ENCODE results near the gene SAE1.

SAE1 gene

DNA sequence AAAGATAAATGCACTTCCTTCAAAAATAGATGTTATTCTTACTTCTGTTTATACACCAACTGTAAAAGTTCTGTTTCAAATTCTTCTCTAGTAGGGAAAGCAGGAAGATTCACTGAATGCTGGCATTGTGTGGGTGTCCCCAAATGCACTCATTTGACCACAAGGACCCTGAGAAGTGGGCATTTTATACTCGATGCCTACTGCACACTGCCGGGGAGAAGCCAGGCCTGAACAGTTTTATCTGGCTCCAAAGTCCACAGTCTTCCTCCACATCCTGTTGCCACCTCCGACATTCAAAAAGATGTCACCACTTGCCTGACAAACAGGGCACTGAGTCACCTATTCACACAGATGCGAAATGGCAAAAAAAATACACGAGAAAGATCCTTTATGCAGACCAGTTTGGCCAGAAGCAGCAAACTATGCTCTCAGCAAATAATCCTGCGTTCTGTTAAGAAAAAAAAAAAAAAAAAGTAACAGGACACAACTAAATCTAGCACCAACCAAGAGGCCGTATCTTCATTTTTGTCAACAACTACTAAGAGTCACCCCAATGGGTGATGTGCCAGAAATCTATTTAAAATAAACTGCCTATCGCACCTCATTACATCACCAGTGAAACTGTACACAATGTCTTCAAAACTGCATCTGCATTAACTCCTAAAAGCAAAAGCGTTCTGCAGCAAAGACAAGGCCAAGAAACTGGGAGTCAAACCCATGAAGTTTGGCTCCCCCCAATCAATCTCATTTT is 23.3 kb upstream of the SAE1 start:
- H3K9me3 ChIP-seq (ENCODE audit: low read length): no peaks in the 10 kb centered on the region
- H3K27ac ChIP-seq (ENCODE audit: low read depth, low read length): peak overlapping the region; percentile 100
- peaks cover 60% of the 10 kb centered on the region for H3K4me1 ChIP-seq (ENCODE audit: insufficient read depth, low read length)
- peak overlapping the region in 1 of 2 donors; percentile 5 for H3K4me3 ChIP-seq (ENCODE audit: low read depth in 1 of 2, low read length in 2 of 2)
- peaks cover 5% of the 10 kb centered on the region for H3K36me3 ChIP-seq (ENCODE audit: insufficient read depth, low read length)
- peak overlapping the region; percentile 19 for H3K9ac ChIP-seq (ENCODE audit: low read length)
- no peaks in the 10 kb centered on the region for H3K27me3 ChIP-seq (ENCODE audit: control insufficient read depth in 1 of 2, insufficient read depth in 2 of 2, low read length in 2 of 2)

DNA sequence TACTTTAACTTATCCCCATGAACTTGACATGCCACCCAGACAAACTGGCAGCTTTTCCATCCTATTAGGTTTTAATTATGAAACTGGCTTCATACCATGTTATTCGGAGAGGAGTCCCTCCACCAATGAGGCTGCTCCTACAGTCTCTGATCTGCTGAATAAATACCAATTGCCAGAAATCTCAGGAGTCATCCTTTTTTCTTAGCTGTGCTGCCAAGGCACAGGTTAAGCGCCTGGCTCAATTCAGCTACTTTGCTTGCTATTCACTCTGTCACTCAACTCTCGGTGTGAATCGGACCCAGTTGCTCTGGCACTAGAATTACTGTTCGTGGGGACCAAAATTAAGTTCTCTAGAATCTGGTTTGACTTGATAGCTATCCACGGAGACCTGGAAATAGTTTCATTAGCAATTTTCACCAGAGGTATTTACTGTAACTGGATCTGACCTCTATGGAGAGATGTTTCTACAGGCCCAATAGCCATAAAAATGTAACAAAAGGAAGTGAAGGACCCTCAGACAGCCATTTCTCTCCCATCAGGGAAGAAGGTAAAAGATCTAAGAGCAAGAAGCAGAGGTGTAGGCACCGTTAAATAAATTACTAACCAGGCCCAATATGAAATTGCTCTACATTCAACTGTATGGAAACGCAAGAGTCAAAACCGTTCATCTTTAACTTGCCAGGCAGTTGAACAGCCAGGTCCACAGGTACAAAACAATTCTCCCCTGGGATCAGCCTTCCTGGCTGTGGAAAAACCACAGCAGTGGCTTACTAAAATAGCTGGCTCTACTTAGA is 22.5 kb upstream of the SAE1 start:
- no peak overlapping the region for H3K9ac ChIP-seq (ENCODE audit: low read length)
- no peaks in the 10 kb centered on the region for H3K9me3 ChIP-seq (ENCODE audit: low read length)
- H3K4me3 ChIP-seq (ENCODE audit: low read depth in 1 of 2, low read length in 2 of 2): peak overlapping the region in 1 of 2 donors; percentile 2
- H3K27me3 ChIP-seq (ENCODE audit: control insufficient read depth in 1 of 2, insufficient read depth in 2 of 2, low read length in 2 of 2): no peaks in the 10 kb centered on the region
- H3K36me3 ChIP-seq (ENCODE audit: insufficient read depth, low read length): peaks cover 5% of the 10 kb centered on the region
- H3K27ac ChIP-seq (ENCODE audit: low read depth, low read length): peak overlapping the region; percentile 100
- H3K4me1 ChIP-seq (ENCODE audit: insufficient read depth, low read length): peaks cover 54% of the 10 kb centered on the region

DNA sequence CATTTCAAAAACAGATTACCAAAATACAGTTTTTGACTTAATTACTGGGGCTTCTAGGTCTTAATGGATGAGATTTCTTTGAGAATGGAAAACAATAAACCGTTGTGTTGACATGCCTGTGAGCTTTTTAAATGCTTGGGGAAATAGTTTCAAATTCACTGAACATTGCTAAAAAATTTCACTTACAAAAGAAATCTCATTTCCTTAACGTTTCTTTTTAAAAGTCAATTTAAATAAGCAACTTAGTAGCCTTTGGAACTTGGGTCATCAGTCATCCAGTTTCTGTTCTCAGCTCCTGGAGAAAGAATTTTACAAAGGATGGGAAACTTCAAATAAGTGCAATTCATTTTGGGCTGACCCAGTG is 21.5 kb upstream of the SAE1 start:
- Histone ChIP-seq H3K36me3 (ENCODE audit: insufficient read depth, low read length) (peaks cover 5% of the 10 kb centered on the region), H3K4me1 (ENCODE audit: insufficient read depth, low read length) (peaks cover 58% of the 10 kb centered on the region), H3K27me3 (ENCODE audit: control insufficient read depth in 1 of 2, insufficient read depth in 2 of 2, low read length in 2 of 2) (no peaks in the 10 kb centered on the region), H3K9ac (ENCODE audit: low read length) (no peak overlapping the region), H3K27ac (ENCODE audit: low read depth, low read length) (peak overlapping the region; percentile 100), H3K4me3 (ENCODE audit: low read depth in 1 of 2, low read length in 2 of 2) (no peak overlapping the region), H3K9me3 (ENCODE audit: low read length) (no peaks in the 10 kb centered on the region)

DNA sequence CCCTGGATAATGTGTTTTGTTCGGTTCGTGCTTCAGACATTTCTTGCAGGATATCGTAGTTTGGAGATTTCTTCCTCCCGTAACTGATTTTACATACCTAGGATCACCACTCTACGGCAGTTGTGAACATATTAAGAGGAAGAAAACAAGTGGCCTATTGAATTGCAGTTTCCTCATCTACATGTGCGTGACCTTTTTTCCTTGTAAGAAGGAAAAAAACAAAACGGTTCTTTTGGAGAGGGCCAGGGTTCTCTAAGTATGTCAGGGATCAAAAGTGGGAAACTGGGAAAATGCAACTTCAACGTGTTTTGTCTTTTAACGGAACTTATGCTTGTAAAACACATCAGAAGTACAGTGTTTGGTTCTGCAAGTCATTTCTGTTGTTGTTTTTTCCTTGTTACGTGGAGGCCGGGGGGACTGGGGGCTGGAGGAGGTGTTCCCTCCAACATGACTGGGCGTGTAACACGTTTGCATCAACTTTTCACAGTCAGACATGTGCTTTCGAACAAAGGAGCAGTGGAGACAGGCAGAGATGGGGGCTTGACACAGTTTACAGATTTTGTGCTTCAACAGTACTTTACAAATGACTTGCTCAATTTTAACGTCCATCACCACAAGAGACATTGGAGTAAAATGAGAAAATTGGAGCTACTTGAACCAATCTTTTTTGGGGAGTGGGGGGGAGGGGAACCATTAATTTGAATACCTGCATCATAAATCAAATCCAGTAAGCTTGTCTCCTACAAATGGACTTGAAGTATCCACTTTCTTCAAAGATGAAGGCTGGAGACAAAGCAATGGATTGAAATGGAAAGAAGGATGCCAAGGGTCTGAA is 20.9 kb upstream of the SAE1 start:
- H3K9ac ChIP-seq (ENCODE audit: low read length): peak overlapping the region; percentile 99
- H3K27ac ChIP-seq (ENCODE audit: low read depth, low read length): peak overlapping the region; percentile 100
- H3K9me3 ChIP-seq (ENCODE audit: low read length): no peaks in the 10 kb centered on the region
- H3K36me3 ChIP-seq (ENCODE audit: insufficient read depth, low read length): peaks cover 5% of the 10 kb centered on the region
- H3K27me3 ChIP-seq (ENCODE audit: control insufficient read depth in 1 of 2, insufficient read depth in 2 of 2, low read length in 2 of 2): no peaks in the 10 kb centered on the region
- H3K4me3 ChIP-seq (ENCODE audit: low read depth in 1 of 2, low read length in 2 of 2): peak overlapping the region; percentile 84
- peaks cover 56% of the 10 kb centered on the region for H3K4me1 ChIP-seq (ENCODE audit: insufficient read depth, low read length)

DNA sequence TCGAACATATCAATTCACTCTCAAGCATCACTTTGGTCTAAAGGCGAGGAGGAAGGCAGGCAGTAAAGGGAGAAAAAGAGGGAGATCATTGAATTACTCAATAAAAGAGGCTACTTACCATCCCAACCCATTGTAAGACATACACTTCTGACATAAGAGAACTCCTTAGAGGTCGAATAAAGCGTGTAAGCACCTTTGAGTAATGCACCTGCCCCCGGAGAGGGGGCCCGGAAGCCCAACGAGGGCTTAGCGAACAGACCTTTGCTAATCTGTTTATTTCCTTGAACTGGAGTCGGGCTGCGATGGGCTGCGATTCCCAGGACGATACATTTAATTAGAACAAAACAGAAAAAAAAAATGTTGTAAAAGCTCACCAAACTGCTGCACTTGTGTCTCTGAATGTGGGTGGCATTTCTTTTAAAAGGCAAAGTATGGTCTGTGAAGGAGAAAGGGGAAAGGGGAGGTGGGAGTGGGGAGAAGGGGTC is 20.1 kb upstream of the SAE1 start:
- H3K4me1 ChIP-seq (ENCODE audit: insufficient read depth, low read length): peaks cover 48% of the 10 kb centered on the region
- peaks cover 5% of the 10 kb centered on the region for H3K36me3 ChIP-seq (ENCODE audit: insufficient read depth, low read length)
- no peaks in the 10 kb centered on the region for H3K27me3 ChIP-seq (ENCODE audit: control insufficient read depth in 1 of 2, insufficient read depth in 2 of 2, low read length in 2 of 2)
- peak overlapping the region; percentile 84 for H3K4me3 ChIP-seq (ENCODE audit: low read depth in 1 of 2, low read length in 2 of 2)
- peak overlapping the region; percentile 99 for H3K9ac ChIP-seq (ENCODE audit: low read length)
- no peaks in the 10 kb centered on the region for H3K9me3 ChIP-seq (ENCODE audit: low read length)
- peak overlapping the region; percentile 100 for H3K27ac ChIP-seq (ENCODE audit: low read depth, low read length)

DNA sequence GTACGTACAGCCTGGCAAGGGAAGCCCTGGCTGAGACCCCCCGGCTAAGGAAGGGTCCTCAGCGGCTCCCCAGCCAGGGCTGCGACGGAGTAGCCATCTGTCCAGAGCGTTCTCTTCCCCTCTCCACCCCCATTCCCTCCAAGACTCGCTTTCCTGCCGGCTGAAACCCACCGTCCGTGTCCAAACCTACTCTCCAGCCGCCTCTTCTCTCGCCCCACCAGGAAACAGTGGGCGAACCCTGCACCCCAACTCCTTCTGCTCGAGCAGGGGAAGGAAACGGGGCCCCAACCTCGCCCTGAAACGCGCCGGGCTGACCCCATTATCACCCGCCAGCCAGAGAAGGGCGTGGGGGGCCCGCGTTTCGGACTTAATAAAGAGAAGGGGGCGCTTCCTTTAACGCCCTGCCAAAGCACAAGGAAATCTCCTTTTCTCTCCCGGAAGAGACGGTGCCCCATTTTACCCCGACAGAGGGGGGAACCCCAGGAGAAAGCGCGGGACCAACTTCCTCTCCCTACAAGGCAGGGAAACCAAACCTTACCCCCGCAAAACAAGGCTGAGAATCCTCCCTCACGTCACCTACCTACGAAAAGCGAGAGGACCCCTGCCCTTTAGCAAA is 19.5 kb upstream of the SAE1 start:
- Histone ChIP-seq H3K9me3 (ENCODE audit: low read length) (no peaks in the 10 kb centered on the region), H3K27ac (ENCODE audit: low read depth, low read length) (peak overlapping the region; percentile 100), H3K9ac (ENCODE audit: low read length) (peak overlapping the region; percentile 99), H3K4me1 (ENCODE audit: insufficient read depth, low read length) (peaks cover 43% of the 10 kb centered on the region), H3K27me3 (ENCODE audit: control insufficient read depth in 1 of 2, insufficient read depth in 2 of 2, low read length in 2 of 2) (no peaks in the 10 kb centered on the region), H3K36me3 (ENCODE audit: insufficient read depth, low read length) (peaks cover 5% of the 10 kb centered on the region), H3K4me3 (ENCODE audit: low read depth in 1 of 2, low read length in 2 of 2) (peak overlapping the region; percentile 84)

DNA sequence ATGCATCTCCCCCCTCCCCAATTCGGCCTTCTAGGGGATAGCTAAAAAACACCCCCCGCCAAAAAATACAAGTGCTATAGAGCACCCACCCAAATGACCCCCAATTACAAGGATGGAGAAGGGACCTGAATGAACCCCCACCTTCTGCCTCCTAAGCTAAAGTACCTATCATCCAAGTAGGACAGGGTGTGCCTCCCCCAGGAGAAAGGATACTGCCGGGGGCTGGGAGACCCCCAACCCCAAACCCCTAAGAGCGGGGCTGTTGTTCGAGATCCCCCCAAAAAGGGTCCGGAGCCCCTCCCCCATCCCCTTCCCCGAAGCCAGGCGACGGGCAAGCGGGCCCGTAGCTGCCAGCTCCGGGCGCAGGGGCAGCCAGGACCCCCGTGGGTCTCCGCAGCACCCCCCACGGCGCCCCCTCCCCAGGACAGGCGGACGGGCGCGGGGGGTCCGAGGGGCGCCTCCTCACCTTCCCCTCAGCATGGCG is 18.9 kb upstream of the SAE1 start:
- H3K27ac ChIP-seq (ENCODE audit: low read depth, low read length): peak overlapping the region; percentile 100
- H3K4me1 ChIP-seq (ENCODE audit: insufficient read depth, low read length): peaks cover 37% of the 10 kb centered on the region
- H3K27me3 ChIP-seq (ENCODE audit: control insufficient read depth in 1 of 2, insufficient read depth in 2 of 2, low read length in 2 of 2): no peaks in the 10 kb centered on the region
- peak overlapping the region; percentile 99 for H3K9ac ChIP-seq (ENCODE audit: low read length)
- H3K4me3 ChIP-seq (ENCODE audit: low read depth in 1 of 2, low read length in 2 of 2): peak overlapping the region; percentile 84
- H3K9me3 ChIP-seq (ENCODE audit: low read length): no peaks in the 10 kb centered on the region
- H3K36me3 ChIP-seq (ENCODE audit: insufficient read depth, low read length): peaks cover 5% of the 10 kb centered on the region

DNA sequence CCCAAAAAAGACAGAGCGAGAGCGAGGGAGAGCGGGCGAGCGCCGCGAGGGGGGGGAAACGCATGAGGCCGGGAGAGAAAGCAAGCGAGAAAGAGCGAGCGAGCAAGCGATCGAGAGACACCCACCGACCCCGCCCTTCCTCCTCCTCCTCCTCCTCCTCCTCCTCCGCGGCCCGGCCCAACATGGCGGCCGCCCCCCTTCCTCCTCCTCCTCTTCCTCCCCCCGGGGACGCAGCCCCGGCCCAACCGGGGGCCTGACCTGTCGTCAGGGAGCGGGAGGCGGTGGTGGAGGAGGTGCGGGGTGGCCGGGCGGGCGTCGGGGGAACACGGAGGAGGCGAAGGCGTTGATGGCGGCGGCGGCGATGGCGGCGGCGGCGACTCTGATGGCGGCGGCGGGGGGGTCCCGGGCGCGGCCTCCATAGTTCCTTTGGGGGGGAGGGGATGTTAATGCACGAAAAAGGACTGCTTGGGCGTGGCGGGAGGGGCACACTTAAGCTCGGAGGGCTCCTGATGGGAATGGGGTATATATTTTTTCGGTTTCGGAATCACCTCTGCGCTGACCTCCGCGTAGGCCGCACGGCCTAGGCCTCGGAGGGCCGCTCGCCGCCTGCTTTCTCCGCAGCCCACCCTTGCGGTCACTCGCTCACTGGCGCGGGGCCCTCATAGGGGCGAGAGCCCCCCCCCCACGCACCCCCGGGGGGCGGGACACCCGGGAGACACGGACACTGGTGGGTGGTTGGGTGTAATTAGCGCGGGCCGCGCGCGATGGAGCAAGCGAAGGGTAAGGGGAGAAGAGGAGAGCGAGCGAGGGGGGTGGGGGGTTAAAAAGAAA is 18.3 kb upstream of the SAE1 start:
- no peaks in the 10 kb centered on the region for H3K9me3 ChIP-seq (ENCODE audit: low read length)
- peak overlapping the region; percentile 100 for H3K27ac ChIP-seq (ENCODE audit: low read depth, low read length)
- peaks cover 5% of the 10 kb centered on the region for H3K36me3 ChIP-seq (ENCODE audit: insufficient read depth, low read length)
- peak overlapping the region; percentile 99 for H3K9ac ChIP-seq (ENCODE audit: low read length)
- H3K4me1 ChIP-seq (ENCODE audit: insufficient read depth, low read length): peaks cover 30% of the 10 kb centered on the region
- peak overlapping the region; percentile 84 to 90 for H3K4me3 ChIP-seq (ENCODE audit: low read depth in 1 of 2, low read length in 2 of 2)
- H3K27me3 ChIP-seq (ENCODE audit: control insufficient read depth in 1 of 2, insufficient read depth in 2 of 2, low read length in 2 of 2): no peaks in the 10 kb centered on the region

DNA sequence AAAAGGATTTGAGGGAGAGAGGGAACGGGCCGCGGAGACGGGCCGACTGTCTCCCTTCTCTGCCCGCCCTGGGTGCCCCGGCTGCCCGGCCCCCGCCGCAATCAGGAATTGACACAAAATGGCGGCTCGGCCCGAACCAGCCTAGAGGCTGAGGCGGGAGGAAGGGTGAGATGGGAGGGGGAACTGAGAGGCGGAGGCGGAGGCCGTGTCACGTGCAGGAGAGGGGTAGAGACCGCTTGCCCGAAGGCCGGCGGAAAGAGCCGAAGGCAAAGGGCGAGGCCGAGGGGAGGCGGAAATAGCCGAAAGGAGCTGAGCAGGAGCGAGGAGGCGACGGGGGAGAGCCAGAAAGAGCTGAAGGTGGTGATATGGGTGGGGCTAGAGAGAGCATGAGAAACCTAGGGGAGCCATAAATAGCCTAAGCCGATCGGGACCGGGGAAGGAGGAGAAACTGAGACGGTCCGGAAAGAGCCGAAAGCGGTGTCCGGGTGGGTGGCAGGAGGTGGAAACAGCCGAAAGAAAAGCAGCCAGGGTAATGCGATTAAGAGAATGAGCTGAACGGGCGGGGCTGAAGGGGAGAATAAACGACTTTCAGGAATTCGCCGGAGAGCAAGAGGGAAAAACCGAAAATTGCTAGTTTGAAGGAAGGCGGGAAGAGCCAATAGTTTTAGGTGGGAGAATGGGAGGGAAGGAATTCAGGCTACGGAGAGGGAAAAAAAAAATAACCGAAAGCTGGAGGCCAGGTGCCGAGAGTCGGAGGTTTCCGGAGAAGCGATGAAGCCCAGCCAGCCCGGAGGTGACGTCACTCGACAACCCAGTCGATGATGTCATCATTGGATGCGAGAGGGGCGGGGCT is 17.4 kb upstream of the SAE1 start, which contains the start of gene ZC3H4:
Gene ZC3H4 (minus strand): TSS at position 780 of the 853 bp plus-strand sequence. CDS start 1,192 bp downstream, outside the sequence.
- peaks cover 22% of the 10 kb centered on the region for H3K4me1 ChIP-seq (ENCODE audit: insufficient read depth, low read length)
- no peaks in the 10 kb centered on the region for H3K27me3 ChIP-seq (ENCODE audit: control insufficient read depth in 1 of 2, insufficient read depth in 2 of 2, low read length in 2 of 2)
- no peaks in the 10 kb centered on the region for H3K9me3 ChIP-seq (ENCODE audit: low read length)
- peak within 1 kb of the TSS; percentile 84 to 90 for H3K4me3 ChIP-seq (ENCODE audit: low read depth in 1 of 2, low read length in 2 of 2)
- H3K36me3 ChIP-seq (ENCODE audit: insufficient read depth, low read length): peaks cover 5% of the 10 kb centered on the region
- H3K9ac ChIP-seq (ENCODE audit: low read length): peak within 1 kb of the TSS; percentile 97
- H3K27ac ChIP-seq (ENCODE audit: low read depth, low read length): peak within 1 kb of the TSS; percentile 100
